ENCODE data around the gene SPR. TPM values are rescaled to one million over a fixed set of nuclear protein-coding genes. Genes with fewer than 3 reads are reported as not detected.

SPR gene
- total and polyA plus RNA-seq, 11 donors, result 24.3 to 64.7 (median 39.4) TPM

DNA sequence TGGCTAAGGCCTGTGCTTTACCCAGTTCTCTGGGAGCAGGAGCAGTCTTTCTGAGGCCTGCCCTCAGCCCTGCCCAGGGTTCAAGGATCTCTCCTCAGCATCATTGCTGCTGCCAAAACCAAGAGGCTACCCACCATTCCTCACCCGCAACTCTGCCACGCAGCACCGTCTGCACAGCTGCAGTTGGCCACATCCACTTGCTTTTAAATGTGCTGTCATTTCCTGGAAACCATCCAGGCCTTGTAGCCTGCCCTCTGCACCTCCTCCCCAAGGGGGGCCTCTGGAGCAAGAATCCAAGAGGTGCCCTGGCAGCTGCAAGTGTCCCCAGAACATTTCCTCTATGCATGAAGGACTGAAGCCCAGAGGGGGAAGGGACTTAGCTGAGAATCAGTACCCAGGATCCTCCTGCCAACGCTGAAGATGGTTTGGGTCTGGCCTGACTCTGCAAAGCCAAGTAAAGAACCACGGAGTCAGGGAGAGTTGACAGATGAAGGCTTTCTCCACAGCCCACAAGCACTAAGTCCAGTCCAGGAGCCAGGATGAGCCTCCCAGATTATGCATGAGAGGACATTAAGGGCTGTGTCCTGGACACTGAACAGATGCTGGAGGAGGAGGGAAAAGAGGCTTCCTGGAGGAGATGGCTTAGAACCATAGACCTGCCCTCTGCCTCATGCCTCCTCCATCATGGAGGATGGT, 45.0 kb downstream of the SPR start:
- intact Hi-C loops (cut with DNase I), result no loop called here
- H3K36me3 ChIP-seq, result no peaks in the 10 kb centered on the region
- TF ChIP-seq POLR2A (IDR thresholded peaks at IDR 0.05), result no peak
- TF ChIP-seq, protein P1, sequence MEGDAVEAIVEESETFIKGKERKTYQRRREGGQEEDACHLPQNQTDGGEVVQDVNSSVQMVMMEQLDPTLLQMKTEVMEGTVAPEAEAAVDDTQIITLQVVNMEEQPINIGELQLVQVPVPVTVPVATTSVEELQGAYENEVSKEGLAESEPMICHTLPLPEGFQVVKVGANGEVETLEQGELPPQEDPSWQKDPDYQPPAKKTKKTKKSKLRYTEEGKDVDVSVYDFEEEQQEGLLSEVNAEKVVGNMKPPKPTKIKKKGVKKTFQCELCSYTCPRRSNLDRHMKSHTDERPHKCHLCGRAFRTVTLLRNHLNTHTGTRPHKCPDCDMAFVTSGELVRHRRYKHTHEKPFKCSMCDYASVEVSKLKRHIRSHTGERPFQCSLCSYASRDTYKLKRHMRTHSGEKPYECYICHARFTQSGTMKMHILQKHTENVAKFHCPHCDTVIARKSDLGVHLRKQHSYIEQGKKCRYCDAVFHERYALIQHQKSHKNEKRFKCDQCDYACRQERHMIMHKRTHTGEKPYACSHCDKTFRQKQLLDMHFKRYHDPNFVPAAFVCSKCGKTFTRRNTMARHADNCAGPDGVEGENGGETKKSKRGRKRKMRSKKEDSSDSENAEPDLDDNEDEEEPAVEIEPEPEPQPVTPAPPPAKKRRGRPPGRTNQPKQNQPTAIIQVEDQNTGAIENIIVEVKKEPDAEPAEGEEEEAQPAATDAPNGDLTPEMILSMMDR (IDR thresholded peaks at IDR 0.05), result no peak
- H3K4me1 ChIP-seq, result peaks cover 0 to 8% (median 0%) of the 10 kb centered on the region in 12 donors
- peaks cover 0 to 47% (median 21%) of the 10 kb centered on the region in 9 donors for H3K27me3 ChIP-seq
- ATAC-seq (no peak), DNase-seq (peak in 1 of 5 donors; percentile 45)
- no peak overlapping the region for H3K4me3 ChIP-seq
- no peak overlapping the region for H3K27ac ChIP-seq
- H3K9me3 ChIP-seq, result no peaks in the 10 kb centered on the region
- WGBS, 4 donors, result 41 to 51% (median 47%) methylated on average over 5 of the region's 5 CpGs

- Histone ChIP-seq H3K4me1 (peaks cover 0 to 8% (median 0%) of the 10 kb centered on the region in 12 donors), H3K27me3 (peaks cover 0 to 41% (median 14%) of the 10 kb centered on the region in 9 donors), H3K9me3 (no peaks in the 10 kb centered on the region), H3K4me3 (no peak overlapping the region), H3K36me3 (no peaks in the 10 kb centered on the region), H3K27ac (no peak overlapping the region)
- ATAC-seq (no peak), DNase-seq (no peak)
- intact Hi-C loops (cut with DNase I), result no loop called here
- TF ChIP-seq POLR2A (IDR thresholded peaks at IDR 0.05), result no peak
- TF ChIP-seq, protein P1 (IDR thresholded peaks at IDR 0.05), result no peak
- WGBS, 4 donors, result 89 to 100% (median 96%) methylated on average over 3 to 4 of the region's 4 CpGs
Measured at GRCh38 chr2:72932805-72933204, 45.6 kb downstream of the SPR start.

DNA sequence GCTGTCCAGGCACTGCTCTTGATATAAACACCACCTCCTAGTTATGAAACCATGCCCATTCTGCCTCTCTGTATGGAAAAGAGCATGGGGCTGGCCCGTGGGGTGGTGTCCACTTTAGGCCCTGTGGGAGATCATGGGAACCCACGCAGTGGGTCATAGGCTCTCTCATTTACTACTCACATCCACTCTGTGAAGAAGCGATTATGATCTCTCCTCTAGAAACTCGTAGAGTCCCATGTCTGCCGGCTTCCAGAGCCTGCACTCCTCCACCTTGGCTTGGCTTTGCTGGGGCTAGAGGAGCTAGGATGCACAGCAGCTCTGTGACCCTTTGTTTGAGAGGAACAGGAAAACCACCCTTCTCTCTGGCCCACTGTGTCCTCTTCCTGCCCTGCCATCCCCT, 46.0 kb downstream of the SPR start:
- ATAC-seq (no peak), DNase-seq (no peak)
- H3K9me3 ChIP-seq, result no peaks in the 10 kb centered on the region
- peaks cover 0 to 8% (median 0%) of the 10 kb centered on the region in 12 donors for H3K4me1 ChIP-seq
- H3K36me3 ChIP-seq, result no peaks in the 10 kb centered on the region
- intact Hi-C loops (cut with DNase I), result no loop called here
- TF ChIP-seq, protein P1 (IDR thresholded peaks at IDR 0.05), result no peak
- TF ChIP-seq POLR2A (IDR thresholded peaks at IDR 0.05), result no peak
- H3K27ac ChIP-seq, result no peak overlapping the region
- H3K27me3 ChIP-seq, result peaks cover 0 to 37% (median 10%) of the 10 kb centered on the region in 9 donors
- no peak overlapping the region for H3K4me3 ChIP-seq
- 83 to 98% (median 88%) methylated on average over 5 of the region's 5 CpGs for WGBS, 4 donors

GRCh38 chr2:72933646-72934151, 46.5 kb downstream of the SPR start:
- no peaks in the 10 kb centered on the region for H3K9me3 ChIP-seq
- H3K4me1 ChIP-seq, result peaks cover 0 to 8% (median 0%) of the 10 kb centered on the region in 12 donors
- no peak overlapping the region for H3K27ac ChIP-seq
- H3K4me3 ChIP-seq, result no peak overlapping the region
- DNase-seq, result peak in 1 of 5 donors; percentile 42
- intact Hi-C loops (cut with DNase I), result no loop called here
- TF ChIP-seq, protein P1 (IDR thresholded peaks at IDR 0.05), result no peak
- no peak for TF ChIP-seq POLR2A (IDR thresholded peaks at IDR 0.05)
- WGBS, 4 donors, result 91 to 95% (median 92%) methylated on average over 9 to 12 of the region's 12 CpGs
- no peaks in the 10 kb centered on the region for H3K36me3 ChIP-seq
- peaks cover 0 to 32% (median 6%) of the 10 kb centered on the region in 9 donors for H3K27me3 ChIP-seq
- ATAC-seq, result no peak

Data from heart left ventricle (tissue), 16 donors.